Subcutaneous adipose tissue (tissue), 4 donors: ENCODE results near the gene RELB. TPM values are rescaled to one million over a fixed set of nuclear protein-coding genes. Genes with fewer than 3 reads are reported as not detected.

Experiments
- total RNA-seq, 4 donors: library from RNA; depleted of rRNA; stranded (reverse); fragments of >200 nt; gene quantifications; one replicate each; pipeline ENCODE4 v1.1.0, GENCODE V29; 2016
- TF ChIP-seq, protein P1 (sequence below): fragments of 450-650 bp; IDR thresholded peaks from one replicate; pipeline ENCODE4 v1.5.1; 2016; ENCODE audit warnings: low read depth, mild to moderate bottlenecking, control low read depth, antibody characterized with exemption, moderate library complexity

Gene RELB
- total RNA-seq, 4 donors from 2014 or later: 0.49 to 9.4 (median 5.8) TPM

DNA sequence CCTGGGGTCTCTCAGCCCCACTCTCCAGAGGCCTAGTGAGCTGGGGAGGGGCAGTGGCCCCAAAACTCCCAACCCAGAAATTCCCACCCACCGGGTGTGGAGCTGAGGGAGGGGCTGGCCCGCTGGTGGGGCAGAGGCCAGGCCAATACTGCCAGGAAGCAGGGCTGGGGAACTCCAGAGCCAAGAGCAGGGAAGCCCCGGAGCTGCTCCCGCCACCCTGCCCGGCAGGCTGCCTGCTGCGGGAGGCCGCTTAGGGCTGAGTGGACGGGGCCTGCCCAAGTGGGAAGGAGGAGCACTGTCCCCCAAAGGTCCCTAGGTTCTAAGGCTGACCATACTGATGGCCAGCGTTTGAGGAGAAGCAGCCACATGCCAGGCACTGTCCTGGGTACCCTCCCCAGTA lies 13.0 kb upstream of the RELB start:
- TF ChIP-seq, protein P1, sequence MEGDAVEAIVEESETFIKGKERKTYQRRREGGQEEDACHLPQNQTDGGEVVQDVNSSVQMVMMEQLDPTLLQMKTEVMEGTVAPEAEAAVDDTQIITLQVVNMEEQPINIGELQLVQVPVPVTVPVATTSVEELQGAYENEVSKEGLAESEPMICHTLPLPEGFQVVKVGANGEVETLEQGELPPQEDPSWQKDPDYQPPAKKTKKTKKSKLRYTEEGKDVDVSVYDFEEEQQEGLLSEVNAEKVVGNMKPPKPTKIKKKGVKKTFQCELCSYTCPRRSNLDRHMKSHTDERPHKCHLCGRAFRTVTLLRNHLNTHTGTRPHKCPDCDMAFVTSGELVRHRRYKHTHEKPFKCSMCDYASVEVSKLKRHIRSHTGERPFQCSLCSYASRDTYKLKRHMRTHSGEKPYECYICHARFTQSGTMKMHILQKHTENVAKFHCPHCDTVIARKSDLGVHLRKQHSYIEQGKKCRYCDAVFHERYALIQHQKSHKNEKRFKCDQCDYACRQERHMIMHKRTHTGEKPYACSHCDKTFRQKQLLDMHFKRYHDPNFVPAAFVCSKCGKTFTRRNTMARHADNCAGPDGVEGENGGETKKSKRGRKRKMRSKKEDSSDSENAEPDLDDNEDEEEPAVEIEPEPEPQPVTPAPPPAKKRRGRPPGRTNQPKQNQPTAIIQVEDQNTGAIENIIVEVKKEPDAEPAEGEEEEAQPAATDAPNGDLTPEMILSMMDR: no peak

DNA sequence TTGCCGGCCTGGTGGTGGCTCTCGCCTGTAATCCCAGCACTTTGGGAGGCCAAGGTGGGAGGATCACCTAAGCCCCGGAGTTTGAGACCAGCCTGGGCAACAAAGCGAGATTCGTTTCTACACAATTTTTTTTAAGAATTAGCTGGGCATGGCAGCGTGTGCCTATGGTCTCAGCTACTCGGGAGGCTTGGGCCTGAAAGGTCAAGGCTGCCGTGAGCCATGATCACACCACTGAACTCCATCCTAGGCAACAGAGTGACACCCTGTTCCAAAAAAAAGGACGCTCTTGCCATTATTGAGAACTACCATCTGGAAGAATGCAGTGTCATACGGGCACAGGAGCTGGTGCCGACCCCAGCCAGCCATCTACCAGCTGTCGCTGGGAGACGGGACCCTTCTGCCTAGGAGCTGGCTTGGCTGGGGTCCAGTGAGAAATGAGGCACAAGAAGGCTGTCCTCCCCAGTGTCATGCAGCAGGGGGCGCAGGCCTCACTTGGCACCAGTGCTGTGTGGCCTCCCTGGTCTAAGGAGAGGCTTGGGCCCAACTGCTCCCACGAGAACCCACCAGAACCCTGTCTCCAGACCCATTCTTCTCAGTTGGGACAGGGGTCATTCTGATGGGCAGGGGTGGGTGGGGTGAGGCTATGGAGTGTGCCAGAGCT lies 12.2 kb upstream of the RELB start:
- TF ChIP-seq, protein P1: no peak

DNA sequence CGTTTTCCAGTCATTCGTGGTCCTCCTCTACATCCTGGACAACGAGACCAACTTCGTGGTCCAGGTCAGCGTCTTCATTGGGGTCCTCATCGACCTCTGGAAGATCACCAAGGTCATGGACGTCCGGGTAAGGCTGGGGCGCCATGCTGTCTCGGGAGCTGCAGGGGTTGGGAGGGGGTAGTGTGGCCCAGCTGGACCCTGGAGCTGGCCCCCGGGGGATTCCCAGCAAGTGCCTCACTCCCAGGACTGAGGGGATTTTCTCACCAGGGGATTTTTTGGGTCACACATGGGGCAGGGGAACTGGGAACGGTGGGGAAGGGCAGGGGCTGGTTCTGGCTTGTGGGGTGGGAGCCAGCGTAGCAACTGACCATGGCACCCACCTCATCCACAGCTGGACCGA lies 10.8 kb upstream of the RELB start:
- TF ChIP-seq, protein P1: no peak

DNA sequence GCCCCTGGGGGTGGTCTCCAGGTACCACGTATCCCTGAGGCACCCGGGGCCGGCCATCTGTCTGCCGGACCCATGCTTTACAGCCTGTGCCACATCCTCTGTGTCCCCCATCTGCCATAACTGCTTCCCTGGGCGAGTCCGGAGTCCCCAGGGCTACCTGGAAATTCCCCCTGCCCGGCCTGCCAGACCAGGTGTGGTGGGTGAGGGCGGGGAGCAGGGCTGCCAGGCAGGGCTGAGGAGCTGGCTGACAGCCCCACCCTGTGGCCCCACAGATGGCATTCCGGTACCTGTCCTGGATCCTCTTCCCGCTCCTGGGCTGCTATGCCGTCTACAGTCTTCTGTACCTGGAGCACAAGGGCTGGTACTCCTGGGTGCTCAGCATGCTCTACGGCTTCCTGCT lies 10.3 kb upstream of the RELB start:
- TF ChIP-seq, protein P1: no peak

DNA sequence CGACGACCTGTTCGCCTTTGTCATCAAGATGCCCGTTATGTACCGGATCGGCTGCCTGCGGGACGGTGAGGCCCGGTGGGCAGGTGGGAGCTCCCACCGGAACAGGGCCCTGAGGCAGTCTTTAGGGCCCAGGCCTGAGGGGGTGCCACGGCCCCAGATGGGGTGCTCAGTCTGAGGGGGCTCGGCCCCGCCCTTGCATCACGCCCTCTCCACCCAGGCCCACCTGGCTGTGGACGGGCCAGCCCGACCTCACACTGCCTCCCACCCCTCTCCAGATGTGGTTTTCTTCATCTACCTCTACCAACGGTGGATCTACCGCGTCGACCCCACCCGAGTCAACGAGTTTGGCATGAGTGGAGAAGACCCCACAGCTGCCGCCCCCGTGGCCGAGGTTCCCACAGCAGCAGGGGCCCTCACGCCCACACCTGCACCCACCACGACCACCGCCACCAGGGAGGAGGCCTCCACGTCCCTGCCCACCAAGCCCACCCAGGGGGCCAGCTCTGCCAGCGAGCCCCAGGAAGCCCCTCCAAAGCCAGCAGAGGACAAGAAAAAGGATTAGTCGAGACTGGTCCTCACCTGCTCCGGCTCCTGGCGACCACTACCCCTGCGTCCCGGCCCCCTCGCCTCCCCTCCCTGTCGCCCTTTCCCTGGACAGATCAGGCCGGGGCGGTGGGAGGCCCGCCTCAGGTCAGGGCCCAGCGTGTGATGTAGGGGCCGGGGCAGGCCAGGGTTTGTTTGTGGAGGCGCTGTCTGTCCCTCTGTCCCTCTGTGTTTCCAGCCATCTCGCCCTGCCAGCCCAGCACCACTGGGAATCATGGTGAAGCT lies 8.7 kb upstream of the RELB start:
- TF ChIP-seq, protein P1: no peak

DNA sequence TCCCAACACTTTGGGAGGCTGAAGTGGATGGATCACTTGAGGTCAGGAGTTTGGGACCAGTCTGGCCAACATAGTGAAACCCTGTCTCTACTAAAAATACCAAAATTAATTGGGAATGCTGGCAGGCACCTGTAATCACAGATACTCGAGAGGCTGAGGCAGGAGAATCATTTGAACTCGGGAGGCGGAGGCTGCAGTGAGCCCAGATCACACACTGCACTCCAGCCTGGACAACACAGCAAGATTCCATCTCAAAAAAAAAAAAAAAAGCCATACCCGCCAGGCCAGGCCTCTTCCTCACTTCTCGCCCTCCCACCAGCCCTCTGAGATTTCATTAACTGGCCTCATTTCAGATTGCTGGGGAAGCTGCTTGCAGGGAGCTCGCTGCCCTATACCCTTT lies 7.7 kb upstream of the RELB start:
- TF ChIP-seq, protein P1: no peak

DNA sequence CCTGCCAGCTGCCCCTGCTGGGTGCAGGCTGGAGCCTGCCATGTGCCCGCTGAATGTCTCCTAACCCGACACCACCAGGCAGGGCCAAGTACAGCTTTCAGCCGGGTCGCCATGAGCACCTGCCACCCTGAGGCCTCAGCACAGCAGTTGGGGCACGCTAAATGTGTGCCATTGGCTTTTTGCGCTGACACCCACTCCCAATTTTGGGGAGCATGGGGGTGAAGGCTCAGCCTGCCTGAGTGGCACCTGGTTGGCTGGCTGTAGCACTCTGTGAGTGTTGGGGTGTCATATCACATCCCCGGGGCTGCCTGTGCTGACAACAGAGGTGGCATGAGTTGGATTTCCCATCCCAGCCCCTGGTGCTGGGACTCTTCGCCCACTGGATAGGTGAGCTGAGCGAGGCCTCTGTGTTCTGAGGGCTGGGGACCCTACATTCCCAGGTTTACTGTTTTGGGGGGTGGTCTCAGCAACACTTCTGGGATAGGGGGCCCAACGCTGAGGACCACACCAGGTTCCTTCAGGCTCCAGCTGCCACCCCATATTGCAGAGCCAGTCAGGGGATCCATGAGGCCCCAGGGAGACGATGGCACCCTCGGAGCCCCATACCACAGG lies 7.2 kb upstream of the RELB start:
- TF ChIP-seq, protein P1: no peak
